Heart left ventricle (tissue), 13 donors: ENCODE data around the gene C1orf122.

Source experiments
- CTCF ChIP-seq, 12 donors: fragments of 200-600 bp; sonication (generic) in 4 of 12; IDR thresholded peaks; one replicate each; pipeline versions ENCODE4 v1.5.0 to v1.8.0; 2018 to 2022; ENCODE audit warnings: antibody characterized with exemption in 12 of 12, mild to moderate bottlenecking in 5 of 12
- POLR2A ChIP-seq, 2 donors: fragments of 450-650 bp; IDR thresholded peaks; one replicate each; pipeline ENCODE4 v1.6.1; 2017; ENCODE audit warnings: antibody characterized with exemption in 2 of 2, mild to moderate bottlenecking in 2 of 2, moderate library complexity in 2 of 2
- donor health status: ischemic (EF 13 %, LVEDD 7.1; RV severe dilation, severe dysfunction).
- donor health status: DM: no; HTN: yes; CAD: no.
- donor health status: DM: no; HTN: no; CAD: no.
- donor health status: ischemic (EF 25% LVEDD 6.9; RV normal size, moderate dysfunction).
- donor health status: ischemic (EF 25% LVEDD 5.7; RV mildly dilated, moderate dysfunction).
- donor health status: ischemic (EF 35%, LVEDD 5.7; RV mildly dilated, moderate dysfunction).
- donor health status: nonischemic (EF 11% LVEDD 7.7; RV severe dilation, severe dysfunction).
- donor health status: DM: yes; HTN: yes; CAD: no.
- donor health status: PGD.
- donor health status: ischemic (EF 29% LVEDD 5.4; RV normal size, mild dysfunction).
- donor health status: nonischemic (EF 23%, LVEDD 6.1; RV moderate dilation, normal function).

- no peak for TF ChIP-seq CTCF (IDR thresholded peaks at IDR 0.05)
- no peak for TF ChIP-seq POLR2A (IDR thresholded peaks at IDR 0.05)
These were observed 38.2 kb downstream of the C1orf122 start for GRCh38 chr1:37845786-37846185.
